Activated naive CD4-positive, alpha-beta T cell treated with anti-CD3 and anti-CD28 coated beads, Interleukin-2, amount 50 U/mL, for 24 hours (primary cell): ENCODE data around the gene GAS5.
A peak's percentile ranks its signal among the peaks of the same experiment; 100 is the strongest.
"Not testable (repeated sequence)": the region's sequence is repeated elsewhere in the genome, so short reads cannot be mapped to it uniquely, and the experiment has no call there.

Source experiments
- H3K27ac Mint-ChIP-seq: one replicate; pipeline ENCODE4 v1.8.0; 2021; ENCODE audit warnings: mild to moderate bottlenecking, mixed read lengths
- H3K27me3 Mint-ChIP-seq: one replicate; pipeline ENCODE4 v1.8.0; 2021; ENCODE audit warnings: mixed read lengths
- H3K36me3 Mint-ChIP-seq: one replicate; pipeline ENCODE4 v1.8.0; 2021; ENCODE audit warnings: mixed read lengths
- H3K4me1 Mint-ChIP-seq: one replicate; pipeline ENCODE4 v1.8.0; 2021; ENCODE audit warnings: mixed read lengths
- H3K4me3 Mint-ChIP-seq: one replicate; pipeline ENCODE4 v1.8.0; 2021; ENCODE audit warnings: mild to moderate bottlenecking, mixed read lengths
- H3K9me3 Mint-ChIP-seq: one replicate; pipeline ENCODE4 v1.8.0; 2021; ENCODE audit warnings: mixed read lengths

Gene GAS5

DNA sequence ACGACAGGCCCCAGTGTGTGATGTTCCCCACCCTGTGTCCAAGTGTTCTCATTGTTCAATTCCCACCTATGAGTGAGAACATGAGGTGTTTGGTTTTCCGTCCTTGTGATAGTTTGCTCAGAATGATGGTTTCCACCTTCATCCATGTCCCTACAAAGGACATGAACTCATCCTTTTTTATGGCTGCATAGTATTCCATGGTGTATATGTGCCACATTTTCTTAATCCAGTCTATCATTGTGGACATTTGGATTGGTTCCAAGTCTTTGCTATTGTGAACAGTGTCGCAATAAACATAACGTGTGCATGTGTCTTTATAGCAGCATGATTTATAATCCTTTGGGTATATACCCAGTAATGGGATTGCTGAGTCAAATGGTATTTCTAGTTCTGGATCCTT lies 13.3 kb upstream of the GAS5 start:
- H3K4me1 Mint-ChIP-seq, H3K27me3 Mint-ChIP-seq, H3K27ac Mint-ChIP-seq, H3K9me3 Mint-ChIP-seq, H3K4me3 Mint-ChIP-seq: not testable (repeated sequence)
- H3K36me3 Mint-ChIP-seq: peaks cover 19% of the 10 kb centered on the region

DNA sequence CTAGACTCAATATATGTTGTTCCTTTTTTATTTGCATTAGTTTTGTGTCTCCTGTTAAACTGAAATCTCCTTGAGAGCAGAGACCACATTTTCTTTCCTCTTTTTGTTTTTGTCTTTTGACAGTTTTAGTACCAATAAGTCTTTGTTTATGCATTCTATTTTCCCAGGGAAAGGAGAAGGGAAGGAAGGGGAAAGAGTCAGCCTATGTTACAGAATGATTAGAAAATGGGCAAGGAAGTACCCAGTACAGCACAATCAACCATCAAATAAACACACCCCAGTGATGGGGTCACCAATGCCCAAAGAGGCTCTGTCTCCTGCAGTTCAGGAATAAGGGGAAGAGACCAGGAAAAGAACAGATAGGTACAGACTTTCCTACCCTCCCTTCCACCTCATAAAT lies 10.5 kb upstream of the GAS5 start:
- no peak overlapping the region for H3K4me3 Mint-ChIP-seq

DNA sequence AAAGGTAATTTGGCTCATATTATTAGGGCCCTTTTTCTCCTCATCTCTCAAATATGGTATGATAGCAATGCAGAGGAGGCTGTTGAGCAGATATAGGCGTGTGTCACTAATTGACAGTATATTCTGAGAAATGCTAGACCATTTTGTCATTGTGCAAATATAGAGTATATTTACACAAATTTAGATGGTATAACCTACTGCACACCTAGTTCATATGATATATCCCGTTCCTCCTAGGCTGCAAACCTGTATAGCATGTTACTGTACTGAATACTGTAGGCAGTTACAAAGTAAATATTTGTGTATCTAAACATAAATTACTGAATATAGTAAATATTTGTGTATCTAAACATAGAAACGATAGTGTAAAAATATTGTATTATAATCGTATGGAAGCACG lies 8.9 kb upstream of the GAS5 start:
- Mint-ChIP-seq H3K4me1 (peaks cover 23% of the 10 kb centered on the region), H3K36me3 (peaks cover 24% of the 10 kb centered on the region), H3K27me3 (no peaks in the 10 kb centered on the region), H3K9me3 (no peaks in the 10 kb centered on the region), H3K27ac (no peak overlapping the region), H3K4me3 (no peak overlapping the region)

More for the DNA sequence above, 10.5 kb upstream of the GAS5 start:
- peaks cover 12% of the 10 kb centered on the region for H3K4me1 Mint-ChIP-seq
- no peaks in the 10 kb centered on the region for H3K27me3 Mint-ChIP-seq
- H3K36me3 Mint-ChIP-seq: peaks cover 20% of the 10 kb centered on the region
- no peaks in the 10 kb centered on the region for H3K9me3 Mint-ChIP-seq
- H3K27ac Mint-ChIP-seq: no peak overlapping the region

DNA sequence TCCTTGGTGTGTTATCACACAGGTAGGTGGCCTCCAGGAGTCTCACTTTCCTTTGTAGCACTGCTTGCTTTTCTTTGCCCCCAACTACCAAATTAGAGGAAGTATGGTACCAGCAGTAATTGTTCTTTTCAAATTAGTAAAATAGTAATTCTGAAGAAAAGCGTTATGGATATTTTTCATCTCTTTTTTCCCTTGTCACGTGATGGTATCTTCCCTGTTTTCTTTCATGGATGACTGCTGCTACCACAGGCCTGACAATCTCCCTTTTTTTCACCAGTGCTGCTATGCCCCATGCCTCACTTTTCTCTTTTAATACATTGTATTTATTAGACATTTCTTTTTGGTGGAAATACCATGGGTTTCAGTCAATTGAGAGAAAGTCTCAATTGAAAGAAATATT lies 3.7 kb upstream of the GAS5 start:
- Mint-ChIP-seq H3K27me3 (no peaks in the 10 kb centered on the region), H3K36me3 (peaks cover 32% of the 10 kb centered on the region), H3K4me3 (no peak overlapping the region), H3K27ac (peak overlapping the region; percentile 30), H3K4me1 (peaks cover 55% of the 10 kb centered on the region), H3K9me3 (no peaks in the 10 kb centered on the region)

DNA sequence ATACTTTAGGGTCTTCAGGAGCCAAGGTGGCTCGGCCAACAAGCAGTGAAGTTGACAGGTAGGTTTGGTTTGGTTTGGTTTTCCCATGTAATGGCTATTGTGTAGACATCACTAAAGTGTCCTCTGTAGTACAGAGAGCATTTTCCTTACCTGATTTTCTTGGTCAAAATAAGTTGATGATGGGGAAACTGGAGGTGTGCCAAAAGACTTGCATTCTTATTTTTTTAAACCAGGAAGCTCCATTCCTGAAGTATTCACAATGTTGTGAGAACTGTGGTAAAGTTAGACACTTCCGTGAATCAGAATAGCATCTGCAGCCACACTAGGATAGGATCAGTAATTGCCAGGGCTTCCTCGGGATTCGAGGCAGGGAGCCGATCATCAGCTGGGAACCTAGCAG lies 3.3 kb upstream of the GAS5 start:
- Mint-ChIP-seq H3K36me3 (peaks cover 36% of the 10 kb centered on the region), H3K4me3 (no peak overlapping the region), H3K27ac (peak overlapping the region; percentile 9), H3K27me3 (no peaks in the 10 kb centered on the region), H3K4me1 (peaks cover 54% of the 10 kb centered on the region), H3K9me3 (no peaks in the 10 kb centered on the region)

DNA sequence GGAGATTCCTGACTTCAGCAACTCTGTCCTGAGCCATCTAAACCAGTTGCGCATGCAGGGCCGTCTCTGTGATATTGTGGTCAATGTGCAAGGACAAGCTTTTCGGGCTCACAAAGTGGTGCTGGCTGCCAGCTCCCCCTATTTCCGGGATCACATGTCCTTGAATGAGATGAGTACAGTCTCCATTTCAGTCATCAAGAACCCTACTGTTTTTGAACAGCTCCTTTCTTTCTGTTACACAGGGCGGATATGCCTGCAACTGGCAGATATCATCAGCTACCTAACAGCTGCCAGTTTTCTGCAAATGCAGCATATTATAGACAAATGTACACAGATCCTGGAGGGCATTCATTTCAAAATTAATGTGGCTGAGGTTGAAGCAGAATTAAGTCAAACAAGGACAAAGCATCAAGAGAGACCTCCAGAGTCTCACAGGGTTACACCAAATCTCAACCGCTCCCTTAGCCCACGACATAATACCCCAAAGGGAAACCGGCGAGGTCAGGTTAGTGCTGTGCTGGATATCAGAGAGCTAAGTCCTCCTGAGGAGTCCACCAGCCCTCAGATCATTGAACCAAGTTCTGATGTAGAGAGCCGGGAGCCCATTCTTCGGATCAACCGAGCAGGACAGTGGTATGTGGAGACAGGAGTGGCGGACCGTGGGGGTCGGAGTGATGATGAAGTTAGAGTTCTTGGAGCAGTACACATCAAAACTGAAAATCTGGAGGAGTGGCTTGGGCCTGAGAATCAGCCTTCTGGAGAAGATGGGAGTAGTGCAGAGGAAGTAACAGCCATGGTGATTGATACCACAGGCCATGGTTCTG lies 2.7 kb upstream of the GAS5 start:
- Mint-ChIP-seq H3K27ac (peak overlapping the region; percentile 18), H3K4me1 (peaks cover 49% of the 10 kb centered on the region), H3K9me3 (no peaks in the 10 kb centered on the region), H3K36me3 (peaks cover 36% of the 10 kb centered on the region), H3K27me3 (no peaks in the 10 kb centered on the region), H3K4me3 (no peak overlapping the region)

DNA sequence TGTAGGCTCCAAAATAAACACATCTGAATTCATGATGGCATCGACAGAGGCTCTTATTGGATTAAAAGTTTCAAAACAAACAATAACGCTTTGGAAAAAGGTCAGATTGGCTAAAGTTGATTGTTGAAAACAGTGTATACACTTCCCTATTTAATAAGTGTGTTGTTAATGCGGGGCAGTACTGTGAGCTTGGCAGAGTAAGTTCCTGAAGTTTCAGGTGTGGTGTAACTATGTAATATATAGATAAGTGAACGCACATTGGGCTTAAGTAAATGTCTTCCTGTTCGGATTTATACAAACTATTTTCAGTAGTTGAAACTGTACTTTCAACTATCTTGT lies 1.2 kb upstream of the GAS5 start:
- H3K9me3 Mint-ChIP-seq: no peaks in the 10 kb centered on the region
- H3K36me3 Mint-ChIP-seq: peaks cover 49% of the 10 kb centered on the region
- no peaks in the 10 kb centered on the region for H3K27me3 Mint-ChIP-seq

DNA sequence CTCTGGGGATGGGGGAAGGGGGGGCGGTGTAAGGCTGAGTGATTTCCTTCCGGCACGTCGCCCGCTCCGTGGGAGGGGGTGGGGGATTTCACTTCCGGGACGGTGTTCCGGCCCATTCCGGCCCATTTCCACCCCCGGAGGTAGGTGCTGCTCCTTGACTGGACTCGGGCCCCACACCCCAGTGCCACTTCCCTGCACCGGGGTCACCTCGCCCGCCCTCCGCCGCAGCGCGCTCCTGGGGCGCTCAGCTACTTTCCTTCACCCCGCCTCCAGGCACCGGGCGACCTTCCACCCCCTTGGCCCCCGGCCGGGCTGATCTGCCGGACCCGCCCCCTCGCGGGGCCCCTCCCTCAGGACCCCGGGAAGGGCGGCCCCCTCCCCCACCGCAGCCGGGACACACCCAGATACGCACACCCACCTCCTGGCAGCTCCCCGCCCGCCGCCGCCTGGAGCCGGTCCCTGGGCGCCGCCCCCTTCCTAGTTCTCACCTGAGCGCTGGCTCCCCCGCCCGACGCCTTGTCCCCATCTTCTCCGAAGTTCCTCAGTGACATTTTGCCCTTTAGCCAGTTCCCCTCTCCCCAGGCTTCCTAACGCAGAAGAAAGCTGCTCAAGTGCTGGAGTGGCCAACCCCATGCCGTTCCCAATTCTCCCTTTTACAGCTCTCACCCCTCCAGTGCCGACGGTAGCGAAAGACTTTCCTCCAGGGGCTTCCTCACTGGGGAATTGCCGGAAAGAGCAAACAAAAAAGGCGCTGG lies 654 bp upstream of the GAS5 start, which contains the start of gene ZBTB37:
TSS of gene ZBTB37 (plus strand) at position 115 of the 755 bp plus-strand sequence. CDS start 1,846 bp downstream, outside the sequence.
- peaks cover 61% of the 10 kb centered on the region for H3K4me1 Mint-ChIP-seq
- H3K27me3 Mint-ChIP-seq: no peaks in the 10 kb centered on the region
- H3K4me3 Mint-ChIP-seq: peak within 1 kb of the TSS; percentile 98

More for the DNA sequence above, 1.2 kb upstream of the GAS5 start:
- Mint-ChIP-seq H3K27ac (peak overlapping the region; percentile 90), H3K4me3 (peak overlapping the region; percentile 98), H3K4me1 (peaks cover 61% of the 10 kb centered on the region)

DNA sequence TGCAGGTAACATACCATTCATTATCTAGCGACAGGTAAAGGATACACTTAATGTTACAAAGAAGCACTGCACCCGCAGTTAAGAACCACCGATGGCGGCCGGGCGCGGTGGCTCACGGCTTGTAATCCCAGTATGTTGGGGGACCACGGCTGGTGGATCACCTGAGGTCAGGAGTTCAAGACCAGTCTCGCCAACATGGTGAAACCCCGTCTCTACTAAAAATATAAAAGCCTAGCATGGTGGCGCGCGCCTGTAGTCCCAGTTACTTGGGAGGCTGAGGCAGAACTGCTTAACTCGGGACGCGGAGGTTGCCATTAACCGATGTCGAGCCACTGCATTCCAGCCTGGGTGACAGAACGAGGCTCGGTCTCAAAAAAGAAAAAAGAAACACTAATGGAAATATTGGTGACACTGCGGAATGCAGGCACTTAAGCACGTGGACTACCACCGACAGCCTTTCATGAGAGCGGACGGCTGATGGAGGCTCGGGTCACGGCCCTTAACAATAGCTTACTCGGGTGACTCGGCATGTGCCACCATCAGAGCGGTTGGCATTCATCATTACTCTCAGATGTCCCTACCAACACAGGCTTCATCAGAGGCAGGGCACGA lies 542 bp downstream of the GAS5 start:
- H3K36me3 Mint-ChIP-seq: peaks cover 49% of the 10 kb centered on the region
- peak overlapping the region; percentile 98 for H3K4me3 Mint-ChIP-seq
- no peaks in the 10 kb centered on the region for H3K27me3 Mint-ChIP-seq
- peaks cover 50% of the 10 kb centered on the region for H3K4me1 Mint-ChIP-seq
- peak overlapping the region; percentile 99 for H3K27ac Mint-ChIP-seq
- H3K9me3 Mint-ChIP-seq: no peaks in the 10 kb centered on the region

More for the DNA sequence above, 654 bp upstream of the GAS5 start, which contains the start of gene ZBTB37:
- H3K27ac Mint-ChIP-seq: peak within 1 kb of the TSS; percentile 99
- H3K9me3 Mint-ChIP-seq: no peaks in the 10 kb centered on the region
- H3K36me3 Mint-ChIP-seq: peaks cover 54% of the 10 kb centered on the region

DNA sequence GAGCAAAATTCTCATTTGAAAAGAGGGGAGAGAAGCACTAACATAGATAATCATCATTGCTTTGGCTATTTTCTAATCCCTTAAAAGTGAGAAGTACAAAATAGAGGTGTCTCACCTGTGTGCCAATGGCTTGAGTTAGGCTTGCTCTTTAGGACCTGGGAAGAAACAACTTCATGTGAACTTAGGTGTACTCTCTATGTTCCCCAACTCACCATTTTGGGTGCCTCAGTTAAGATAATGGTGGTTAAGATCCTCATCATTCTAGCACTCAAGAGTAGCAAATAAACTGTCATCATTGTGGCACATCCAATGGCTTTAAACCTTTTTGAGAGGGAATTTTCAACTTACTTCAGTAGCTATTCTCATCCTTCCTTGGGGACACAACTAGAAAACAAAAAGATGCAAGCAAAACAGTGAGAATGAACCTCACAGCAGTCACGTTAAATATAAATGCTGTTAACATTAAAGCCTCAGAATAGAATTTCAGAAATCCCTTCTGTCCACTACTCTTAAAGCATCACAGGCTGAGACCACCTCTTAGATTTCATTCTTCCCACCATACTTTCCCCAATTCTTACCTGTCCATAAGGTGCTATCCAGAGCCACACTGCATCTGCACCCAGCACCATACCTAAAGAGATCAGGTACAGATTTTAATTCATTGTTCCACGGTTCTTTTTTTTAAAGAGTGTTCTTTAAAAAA lies 1.2 kb downstream of the GAS5 start:
- Mint-ChIP-seq H3K27ac (peak overlapping the region; percentile 99), H3K9me3 (no peaks in the 10 kb centered on the region), H3K4me1 (peaks cover 46% of the 10 kb centered on the region), H3K36me3 (peaks cover 51% of the 10 kb centered on the region), H3K4me3 (peak overlapping the region; percentile 98), H3K27me3 (no peaks in the 10 kb centered on the region)

DNA sequence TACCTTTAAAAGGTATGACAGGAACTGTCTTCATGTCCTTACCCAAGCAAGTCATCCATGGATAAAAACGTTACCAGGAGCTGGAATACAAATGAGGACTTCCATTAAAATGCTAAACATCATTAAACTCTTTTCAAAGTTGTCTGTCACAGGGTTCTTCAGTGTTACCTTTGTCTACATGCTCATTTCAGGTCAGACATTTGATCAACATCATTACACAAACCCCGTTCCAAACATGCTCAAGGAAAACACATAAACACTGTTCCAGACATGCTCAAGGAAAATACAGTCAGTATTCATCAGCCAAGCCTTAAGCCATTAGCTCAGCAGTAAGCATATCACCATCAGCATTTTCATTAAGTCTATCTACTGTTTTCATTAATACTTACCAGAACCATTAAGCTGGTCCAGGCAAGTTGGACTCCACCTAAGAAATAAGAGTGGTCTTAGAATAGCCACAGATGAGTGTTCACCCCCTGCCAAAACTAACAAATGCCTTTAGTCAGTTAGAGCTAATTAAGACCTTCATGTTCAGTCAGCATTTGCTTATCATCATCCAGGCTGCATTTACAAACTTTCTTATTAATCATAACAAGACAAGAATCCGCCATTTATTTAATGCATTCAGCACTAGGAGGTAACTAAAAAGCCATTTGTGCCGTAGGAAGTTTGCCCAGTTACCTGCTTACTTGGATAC lies 2.2 kb downstream of the GAS5 start:
- Mint-ChIP-seq H3K4me3 (peak overlapping the region; percentile 98), H3K27me3 (no peaks in the 10 kb centered on the region), H3K9me3 (no peaks in the 10 kb centered on the region), H3K27ac (peak overlapping the region; percentile 99), H3K36me3 (peaks cover 48% of the 10 kb centered on the region), H3K4me1 (peaks cover 37% of the 10 kb centered on the region)

DNA sequence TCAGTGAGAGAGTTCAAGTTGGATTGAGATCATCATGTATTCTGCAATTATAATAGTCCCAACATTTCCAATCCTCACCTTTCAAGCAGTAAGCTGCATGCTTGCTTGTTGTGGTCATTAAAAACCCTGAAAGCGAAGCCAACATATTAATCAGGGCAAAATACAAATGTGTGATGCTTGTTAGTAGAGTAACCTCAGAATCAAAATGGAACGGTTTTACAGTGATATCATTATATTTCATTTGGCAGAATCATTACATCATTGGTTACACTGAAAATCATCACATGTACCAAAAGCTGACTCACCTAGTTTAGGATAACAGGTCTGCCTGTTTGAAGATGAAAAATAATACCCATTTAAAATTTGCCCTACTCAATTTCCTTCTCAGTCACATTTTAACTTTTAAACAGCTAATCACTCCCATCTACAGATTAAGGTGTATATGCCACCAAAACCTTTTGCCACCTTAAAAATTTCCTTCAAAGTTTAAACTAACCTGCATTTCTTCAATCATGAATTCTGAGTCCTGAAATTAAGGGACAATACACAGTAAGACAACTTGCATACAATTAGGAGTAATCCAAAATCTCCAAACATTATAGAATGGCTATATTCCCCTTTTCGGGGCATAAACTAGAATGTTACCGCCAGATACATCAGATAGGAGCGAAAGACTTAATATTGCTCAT lies 3.5 kb downstream of the GAS5 start:
- Mint-ChIP-seq H3K27ac (peak overlapping the region; percentile 99), H3K4me1 (peaks cover 26% of the 10 kb centered on the region), H3K36me3 (peaks cover 48% of the 10 kb centered on the region), H3K9me3 (no peaks in the 10 kb centered on the region), H3K4me3 (peak overlapping the region; percentile 98), H3K27me3 (no peaks in the 10 kb centered on the region)

DNA sequence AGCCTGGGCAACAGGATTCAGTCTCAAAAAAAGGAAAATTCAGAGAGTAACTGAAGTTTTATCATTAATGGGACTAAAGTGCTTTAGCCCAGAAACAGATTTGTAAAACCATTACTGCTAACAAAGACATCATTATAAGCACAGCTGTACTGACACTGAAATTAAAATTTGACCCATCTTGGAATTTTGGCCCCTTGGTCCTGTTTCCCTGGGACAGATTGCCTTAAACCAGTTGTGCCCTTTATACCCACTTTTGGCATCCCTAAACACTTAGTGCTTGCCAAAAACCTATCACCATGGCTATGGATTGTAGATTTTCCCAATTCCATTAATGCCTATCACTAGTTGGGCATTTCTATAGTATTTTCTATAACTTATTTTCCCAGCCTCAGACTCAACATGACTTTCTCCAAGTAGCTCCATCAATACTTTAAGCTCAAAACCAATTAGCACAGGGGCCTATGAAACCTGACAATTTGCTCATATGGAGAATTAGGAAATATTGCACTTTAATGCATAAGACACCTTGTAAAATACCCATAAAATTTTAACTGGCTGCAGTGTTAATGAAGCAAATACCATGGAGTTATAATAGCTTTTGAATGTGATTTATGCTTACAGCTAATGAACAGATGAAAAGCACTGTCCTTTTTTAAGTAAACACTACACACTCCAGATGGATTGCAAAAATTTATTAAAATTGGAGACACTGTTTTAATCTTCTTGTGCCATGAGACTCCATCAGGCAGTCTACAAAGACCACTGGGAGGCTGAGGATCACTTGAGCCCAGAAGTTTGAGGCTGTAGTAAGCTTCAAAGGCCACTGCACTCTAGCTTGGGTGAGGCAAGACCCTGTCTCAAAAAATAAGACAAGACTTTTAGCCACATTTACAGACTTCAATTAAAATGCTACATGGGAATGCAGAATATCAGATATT lies 4.3 kb downstream of the GAS5 start:
- Mint-ChIP-seq H3K36me3 (peaks cover 48% of the 10 kb centered on the region), H3K27me3 (no peaks in the 10 kb centered on the region), H3K4me1 (peaks cover 19% of the 10 kb centered on the region), H3K9me3 (no peaks in the 10 kb centered on the region), H3K27ac (peak overlapping the region; percentile 99), H3K4me3 (peak overlapping the region; percentile 98)
